HG03139 (cell line): ENCODE measurements around the gene PAX8.

ENCODE experiments used
- ATAC-seq: cut with Tn5 transposase; IDR thresholded peaks from one replicate; pipeline ENCODE4 v1.9.1; 2021; ENCODE audit not compliant: unreplicated experiment

PAX8 gene

GRCh38 chr2:113172721-113173541, 105.8 kb downstream of the PAX8 start:
- ATAC-seq = no peak

- ATAC-seq = no peak
Measured at GRCh38 chr2:113171334-113172075, 107.2 kb downstream of the PAX8 start.

- no peak for ATAC-seq
Measured at GRCh38 chr2:113169586-113169985, 109.1 kb downstream of the PAX8 start.

- ATAC-seq = no peak
Measured at GRCh38 chr2:113169002-113169530, 109.7 kb downstream of the PAX8 start.

- ATAC-seq = no peak
Measured at GRCh38 chr2:113167962-113168340, 110.8 kb downstream of the PAX8 start.

GRCh38 chr2:113167115-113167932, 111.4 kb downstream of the PAX8 start:
- ATAC-seq = no peak

- no peak for ATAC-seq
Measured at GRCh38 chr2:113166187-113166645, 112.5 kb downstream of the PAX8 start.
